Progenitor cell of endocrine pancreas (in vitro differentiated cells): ENCODE measurements around the gene CYP27B1. TPM values are rescaled to one million over a fixed set of nuclear protein-coding genes. Genes with fewer than 3 reads are reported as not detected.

Experiments
- DNase-seq: peaks from one replicate; pipeline ENCODE4 v3.0.0; 2021; ENCODE audit warnings: low spot score; ENCODE audit not compliant: unreplicated experiment
- H3K27ac Mint-ChIP-seq: 2 replicates; pipeline ENCODE4 v1.8.0; 2021; ENCODE audit warnings: mild to moderate bottlenecking, moderate library complexity, mixed read lengths
- H3K27me3 Mint-ChIP-seq: 2 replicates; pipeline ENCODE4 v1.8.0; 2021; ENCODE audit warnings: mixed read lengths
- H3K36me3 Mint-ChIP-seq: 2 replicates; pipeline ENCODE4 v1.8.0; 2022; ENCODE audit warnings: mixed read lengths; ENCODE audit not compliant: insufficient read depth
- H3K4me1 Mint-ChIP-seq: 2 replicates; pipeline ENCODE4 v1.8.0; 2021; ENCODE audit warnings: low read depth, mixed read lengths
- H3K4me3 Mint-ChIP-seq: 2 replicates; pipeline ENCODE4 v1.8.0; 2021; ENCODE audit warnings: low read depth, mild to moderate bottlenecking, moderate library complexity, mixed read lengths
- H3K9me3 Mint-ChIP-seq: 2 replicates; pipeline ENCODE4 v1.8.0; 2021; ENCODE audit warnings: low read depth, mixed read lengths
- total RNA-seq: library from RNA; stranded (reverse); gene quantifications from 2 replicates; pipeline ENCODE4 v1.2.1, GENCODE V29; 2021
- TF ChIP-seq, protein P1 (sequence below): fragments of 200-600 bp; sonication (generic); IDR thresholded peaks from one replicate; pipeline ENCODE4 v1.5.0; 2021; ENCODE audit warnings: antibody characterized with exemption, mild to moderate bottlenecking; ENCODE audit not compliant: unreplicated experiment

CYP27B1 gene
- total RNA-seq, 1 donor from 2014 or later: 2.0 TPM

DNA sequence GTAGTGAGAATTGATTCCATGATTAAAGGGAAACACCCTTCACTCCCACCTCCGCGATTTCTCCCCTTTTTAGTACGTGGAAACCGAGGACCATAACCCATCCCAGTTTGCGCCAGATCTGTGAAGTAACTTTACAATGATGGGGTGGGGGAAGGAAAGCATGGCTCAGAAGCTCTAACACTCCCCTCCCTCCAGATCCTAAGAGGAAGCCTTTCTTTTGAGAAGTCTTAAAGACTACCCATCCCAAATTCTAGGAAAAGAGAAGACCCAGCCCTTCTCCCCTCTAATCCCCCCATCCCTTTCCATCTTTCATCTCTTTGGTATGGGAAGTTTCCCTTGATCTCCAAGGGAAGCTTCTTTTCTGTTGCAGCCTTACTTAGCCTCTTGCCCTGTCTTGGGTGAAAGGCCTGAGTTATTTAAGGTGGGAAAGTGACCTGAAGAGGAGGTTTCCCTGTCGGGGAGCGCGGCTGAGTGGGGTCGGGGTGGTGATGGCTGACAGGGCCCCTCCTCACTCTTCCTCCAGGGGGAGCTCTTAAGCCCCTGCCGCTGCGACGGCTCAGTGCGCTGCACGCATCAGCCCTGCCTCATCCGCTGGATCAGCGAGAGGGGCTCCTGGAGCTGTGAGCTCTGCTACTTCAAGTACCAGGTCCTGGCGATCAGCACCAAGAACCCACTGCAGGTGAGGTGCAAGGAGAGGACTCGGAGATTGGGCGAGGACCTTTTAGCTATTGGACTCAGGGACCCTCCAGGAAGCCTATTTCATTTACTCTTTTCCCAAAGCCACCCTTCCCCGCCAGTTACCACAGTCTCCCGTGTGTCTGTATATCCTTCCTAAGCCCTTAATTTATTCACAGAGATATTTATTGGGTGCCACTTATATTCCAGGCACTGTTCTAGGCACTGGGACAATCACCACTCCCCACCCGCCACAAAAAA is 10.2 kb downstream of the CYP27B1 start:
- DNase-seq: no peak
- Mint-ChIP-seq H3K27ac (peak overlapping the region; percentile 90), H3K4me1 (peaks cover 30% of the 10 kb centered on the region)

DNA sequence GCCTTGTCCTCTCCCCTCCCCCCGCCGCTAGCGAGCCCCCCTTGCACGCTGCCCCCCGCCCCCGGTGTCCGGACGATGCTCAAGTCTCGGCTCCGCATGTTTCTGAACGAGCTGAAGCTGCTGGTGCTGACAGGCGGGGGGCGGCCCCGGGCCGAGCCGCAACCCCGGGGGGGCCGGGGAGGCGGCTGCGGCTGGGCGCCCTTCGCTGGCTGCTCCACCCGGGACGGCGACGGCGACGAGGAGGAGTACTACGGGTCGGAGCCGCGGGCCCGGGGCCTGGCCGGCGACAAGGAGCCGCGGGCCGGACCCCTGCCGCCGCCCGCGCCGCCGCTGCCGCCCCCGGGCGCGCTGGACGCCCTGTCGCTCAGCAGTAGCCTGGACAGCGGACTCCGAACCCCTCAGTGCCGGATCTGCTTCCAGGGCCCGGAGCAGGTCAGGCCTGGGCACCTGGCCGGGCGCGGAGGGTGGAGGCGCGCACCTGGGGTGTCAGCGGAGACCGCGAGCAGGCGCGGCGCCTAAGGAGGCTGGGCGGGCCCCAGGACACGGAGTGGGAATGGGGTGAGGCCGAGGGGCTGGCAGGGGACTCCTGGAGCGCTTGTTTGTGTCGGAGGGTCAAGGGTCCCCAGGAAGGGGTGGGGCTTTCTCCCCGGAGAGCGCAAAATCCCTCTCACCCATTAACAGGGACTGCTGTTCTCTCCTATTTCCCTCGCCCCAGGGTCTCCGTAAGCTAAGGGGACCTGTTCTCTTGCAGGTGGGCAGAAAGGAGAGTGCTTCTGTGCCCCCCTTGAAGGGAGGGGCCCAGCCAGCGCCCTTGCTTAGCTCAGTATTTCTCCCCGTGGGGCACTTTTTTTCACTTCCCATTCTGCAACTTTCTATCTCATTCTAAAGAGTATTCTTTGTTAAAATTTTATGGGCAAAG is 11.2 kb downstream of the CYP27B1 start:
- TF ChIP-seq, protein P1, sequence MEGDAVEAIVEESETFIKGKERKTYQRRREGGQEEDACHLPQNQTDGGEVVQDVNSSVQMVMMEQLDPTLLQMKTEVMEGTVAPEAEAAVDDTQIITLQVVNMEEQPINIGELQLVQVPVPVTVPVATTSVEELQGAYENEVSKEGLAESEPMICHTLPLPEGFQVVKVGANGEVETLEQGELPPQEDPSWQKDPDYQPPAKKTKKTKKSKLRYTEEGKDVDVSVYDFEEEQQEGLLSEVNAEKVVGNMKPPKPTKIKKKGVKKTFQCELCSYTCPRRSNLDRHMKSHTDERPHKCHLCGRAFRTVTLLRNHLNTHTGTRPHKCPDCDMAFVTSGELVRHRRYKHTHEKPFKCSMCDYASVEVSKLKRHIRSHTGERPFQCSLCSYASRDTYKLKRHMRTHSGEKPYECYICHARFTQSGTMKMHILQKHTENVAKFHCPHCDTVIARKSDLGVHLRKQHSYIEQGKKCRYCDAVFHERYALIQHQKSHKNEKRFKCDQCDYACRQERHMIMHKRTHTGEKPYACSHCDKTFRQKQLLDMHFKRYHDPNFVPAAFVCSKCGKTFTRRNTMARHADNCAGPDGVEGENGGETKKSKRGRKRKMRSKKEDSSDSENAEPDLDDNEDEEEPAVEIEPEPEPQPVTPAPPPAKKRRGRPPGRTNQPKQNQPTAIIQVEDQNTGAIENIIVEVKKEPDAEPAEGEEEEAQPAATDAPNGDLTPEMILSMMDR: no peak
- Mint-ChIP-seq H3K4me1 (peaks cover 36% of the 10 kb centered on the region), H3K27ac (peak overlapping the region; percentile 90), H3K9me3 (no peaks in the 10 kb centered on the region), H3K4me3 (peak overlapping the region; percentile 81), H3K27me3 (no peaks in the 10 kb centered on the region), H3K36me3 (peaks cover 20% of the 10 kb centered on the region)
- DNase-seq: no peak

More for the DNA sequence above, 10.2 kb downstream of the CYP27B1 start:
- Mint-ChIP-seq H3K4me3 (peak overlapping the region; percentile 81), H3K27me3 (no peaks in the 10 kb centered on the region), H3K36me3 (peaks cover 15% of the 10 kb centered on the region), H3K9me3 (no peaks in the 10 kb centered on the region)
- TF ChIP-seq, protein P1: peak; percentile 78

DNA sequence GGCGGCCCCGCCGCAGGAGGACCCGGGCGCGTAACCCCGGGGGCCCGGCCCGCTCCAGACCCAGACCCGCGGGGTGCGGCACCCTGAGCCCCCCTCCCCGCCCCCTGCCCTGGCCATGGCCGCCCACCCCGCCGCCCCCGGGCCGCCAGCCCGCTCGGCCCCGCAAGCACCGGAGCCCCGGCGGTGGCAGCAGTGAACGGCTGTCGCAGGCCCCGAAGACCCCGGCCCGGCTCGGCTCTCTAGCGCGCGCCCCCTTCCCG is 11.8 kb downstream of the CYP27B1 start:
- TF ChIP-seq, protein P1: no peak
- Mint-ChIP-seq H3K4me1 (peaks cover 36% of the 10 kb centered on the region), H3K36me3 (peaks cover 24% of the 10 kb centered on the region), H3K27ac (no peak overlapping the region), H3K9me3 (no peaks in the 10 kb centered on the region), H3K27me3 (no peaks in the 10 kb centered on the region), H3K4me3 (peak overlapping the region; percentile 94)
- DNase-seq: no peak

DNA sequence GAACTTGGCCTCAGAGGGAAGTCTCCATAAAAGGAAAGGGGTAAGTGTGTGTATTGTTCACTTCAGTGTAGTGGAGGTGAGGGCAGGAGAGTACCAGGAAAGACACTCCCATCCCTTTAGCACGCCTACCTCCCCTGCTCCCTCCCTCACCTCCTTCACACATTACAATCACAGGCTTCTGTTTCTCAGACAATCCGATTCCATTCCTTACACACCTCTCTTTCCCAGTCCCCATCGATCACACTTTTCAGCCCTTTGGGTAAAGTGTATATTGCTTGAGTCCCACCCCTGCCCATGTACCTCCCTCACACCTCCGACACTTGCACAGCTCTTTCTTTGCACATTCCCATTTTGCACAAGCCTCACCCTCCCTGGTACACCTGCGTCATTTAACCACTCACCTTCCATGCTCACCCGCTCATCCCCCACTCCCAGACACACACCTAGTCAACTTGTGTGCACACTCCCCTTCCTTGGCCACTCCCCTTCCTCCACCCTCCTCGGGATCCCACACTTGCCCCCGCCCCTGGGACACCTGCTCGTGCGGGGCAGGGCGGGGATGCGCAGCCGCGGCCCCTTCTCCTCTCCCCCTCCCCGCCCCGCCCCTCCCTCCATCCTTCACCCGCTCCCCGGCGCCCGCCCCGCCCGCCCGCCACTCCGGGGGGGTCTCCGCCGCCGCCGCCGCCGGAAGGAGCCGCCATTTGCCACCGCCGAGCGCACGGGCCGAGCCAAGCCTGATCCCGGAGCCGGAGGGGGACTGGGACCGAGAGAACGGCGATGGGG is 12.3 kb downstream of the CYP27B1 start, which contains the start of gene MARCHF9:
Gene MARCHF9 (plus strand): TSS at position 693 of the 783 bp plus-strand sequence. CDS start 426 bp downstream, outside the sequence.
- Mint-ChIP-seq H3K4me1 (peaks cover 36% of the 10 kb centered on the region), H3K4me3 (peak within 1 kb of the TSS; percentile 94), H3K27ac (peak within 1 kb of the TSS; percentile 96), H3K27me3 (no peaks in the 10 kb centered on the region), H3K9me3 (no peaks in the 10 kb centered on the region), H3K36me3 (peaks cover 21% of the 10 kb centered on the region)
- TF ChIP-seq, protein P1: no peak
- DNase-seq: no peak
